HG03066 (cell line): ENCODE results near the gene XIRP2.

ENCODE experiments used
- ATAC-seq: cut with Tn5 transposase; IDR thresholded peaks from one replicate; pipeline ENCODE4 v1.9.1; 2021; ENCODE audit warnings: low read depth; ENCODE audit not compliant: unreplicated experiment

Gene XIRP2

DNA sequence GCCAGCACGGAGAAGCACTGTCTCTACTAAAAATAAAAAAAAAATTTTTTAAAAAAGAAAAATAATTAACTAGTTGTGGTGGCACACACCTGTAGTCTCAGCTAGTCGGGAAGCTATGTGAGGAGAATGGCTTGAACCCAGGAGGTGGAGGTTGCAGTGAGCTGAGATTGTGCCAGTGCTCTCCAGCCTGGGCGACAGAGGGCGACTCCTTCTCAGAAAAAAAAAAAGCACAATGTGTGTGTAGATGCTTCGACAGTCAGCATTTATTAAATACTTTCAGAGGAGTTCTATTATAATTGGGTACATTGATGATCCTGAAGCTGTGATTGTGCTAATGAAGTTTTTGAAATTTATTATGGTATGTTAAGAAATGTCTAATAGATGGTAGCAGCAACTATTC is 46.5 kb downstream of the XIRP2 start:
- ATAC-seq, result no peak

- ATAC-seq, result no peak
These were observed 54.1 kb downstream of the XIRP2 start for GRCh38 chr2:166942377-166942776.

GRCh38 chr2:166944909-166945308 is 56.6 kb downstream of the XIRP2 start:
- ATAC-seq, result no peak

DNA sequence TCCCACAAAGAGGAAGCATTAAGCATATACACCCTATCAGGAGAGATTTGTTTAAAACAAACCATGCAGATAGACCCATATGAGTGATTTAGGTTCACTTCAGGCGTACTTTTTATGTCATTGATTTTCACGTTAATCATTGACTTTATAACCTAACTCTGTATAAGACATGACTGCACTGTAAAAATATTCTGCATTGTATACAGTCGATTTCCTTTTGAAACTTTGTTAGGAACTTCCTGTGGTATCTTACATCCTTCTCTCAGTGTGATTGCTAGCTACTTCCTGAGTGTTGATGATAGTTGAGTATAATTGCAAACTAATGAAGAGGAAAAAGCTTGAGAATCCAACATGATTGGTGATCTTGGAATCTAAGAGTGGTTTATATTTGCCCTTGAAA is 69.4 kb downstream of the XIRP2 start:
- no peak for ATAC-seq

DNA sequence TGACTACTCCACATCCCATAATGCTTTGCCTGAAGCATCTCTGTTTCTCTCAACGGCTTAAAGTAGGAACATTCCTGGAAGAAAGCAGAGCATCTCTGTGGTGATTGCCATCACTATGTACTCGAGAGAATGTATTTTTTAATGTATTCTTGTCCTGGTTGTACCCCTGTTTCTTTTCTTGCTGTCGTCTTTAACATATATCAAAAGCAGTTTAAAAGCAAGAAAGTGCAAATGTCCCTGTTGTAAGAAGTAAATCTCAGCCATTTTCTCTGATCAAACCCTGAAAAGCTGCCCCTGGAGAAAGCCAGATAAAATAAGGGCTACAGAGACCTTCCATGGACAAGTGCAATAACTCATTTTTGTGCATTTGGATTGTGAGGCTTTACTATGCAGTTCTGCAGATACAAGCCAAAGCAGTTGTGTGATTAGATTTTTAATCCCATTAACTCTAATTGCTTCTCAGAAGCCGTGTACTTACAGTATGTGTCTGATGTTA is 70.8 kb downstream of the XIRP2 start:
- ATAC-seq, result no peak

DNA sequence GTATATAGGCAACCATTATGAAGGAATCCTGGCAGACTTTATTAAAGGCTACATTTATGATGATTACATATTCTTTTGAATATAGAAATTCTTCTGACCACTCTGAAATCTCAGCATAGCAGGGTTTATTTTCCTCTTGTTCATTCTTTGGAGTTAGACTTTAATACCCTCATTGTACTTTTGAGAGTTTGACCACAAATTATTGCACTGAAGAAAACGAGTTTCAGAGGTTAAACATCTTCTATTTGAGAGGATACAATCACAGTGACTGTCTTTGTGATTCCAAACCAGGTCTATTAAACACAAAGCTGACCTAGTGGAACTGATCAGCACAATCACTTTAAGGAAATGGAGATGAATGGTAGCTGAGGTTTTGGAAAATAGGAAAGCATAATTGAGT is 71.3 kb downstream of the XIRP2 start:
- no peak for ATAC-seq

DNA sequence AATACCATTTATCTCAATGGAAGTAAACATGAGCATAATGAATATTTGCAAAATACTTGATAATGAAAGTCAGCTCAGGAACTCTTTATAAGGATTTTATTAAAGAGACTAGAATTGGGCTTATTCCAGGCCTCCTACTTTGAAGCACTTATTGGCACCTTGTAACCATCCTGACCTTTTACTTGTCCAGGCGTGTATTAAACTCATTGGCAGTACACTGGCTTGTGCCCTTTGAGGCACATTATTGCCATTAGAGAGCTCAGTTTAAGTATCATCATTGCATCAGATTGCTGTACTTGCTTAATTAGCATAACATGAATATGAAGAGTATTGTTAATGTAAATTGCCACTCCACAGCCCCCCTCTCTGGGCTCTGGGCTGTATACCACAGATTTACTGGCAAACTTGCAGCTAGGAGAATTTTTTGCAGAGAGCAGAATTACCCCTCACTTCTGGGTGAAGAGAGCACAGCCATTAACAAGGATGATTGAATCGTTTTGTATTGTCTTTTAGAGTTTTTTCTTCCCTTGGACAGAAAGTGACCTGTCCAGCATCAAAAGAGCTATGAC is 72.5 kb downstream of the XIRP2 start:
- no peak for ATAC-seq

GRCh38 chr2:166961933-166962332 is 73.7 kb downstream of the XIRP2 start:
- no peak for ATAC-seq

GRCh38 chr2:166969486-166969885 is 81.2 kb downstream of the XIRP2 start:
- no peak for ATAC-seq

- no peak for ATAC-seq
These were observed 83.7 kb downstream of the XIRP2 start for GRCh38 chr2:166972002-166972401.

DNA sequence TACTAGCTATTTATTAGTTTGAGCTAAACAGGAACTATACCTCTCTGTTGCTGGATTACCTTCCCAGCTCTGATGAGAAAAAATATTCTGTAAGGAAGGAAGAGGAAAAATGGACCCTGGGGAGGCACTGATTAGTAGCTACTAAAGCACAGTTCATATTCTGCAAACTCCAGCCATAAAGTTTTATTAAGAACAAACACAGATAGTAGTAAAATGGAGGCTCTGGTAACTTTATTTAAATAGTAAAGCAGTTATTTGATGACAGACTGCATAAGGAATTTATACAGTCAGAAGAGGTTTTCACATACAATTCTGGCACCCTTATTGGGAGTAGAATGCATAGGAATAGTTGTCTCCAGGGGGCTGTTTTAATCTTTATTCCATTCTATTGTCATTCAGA is 84.1 kb downstream of the XIRP2 start:
- ATAC-seq, result no peak

- no peak for ATAC-seq
These were observed 95.9 kb downstream of the XIRP2 start for GRCh38 chr2:166984188-166984587.

GRCh38 chr2:166984797-166985196 is 96.5 kb downstream of the XIRP2 start:
- ATAC-seq, result no peak

GRCh38 chr2:166994588-166995336 is 106.5 kb downstream of the XIRP2 start:
- no peak for ATAC-seq

GRCh38 chr2:166996465-166996864 is 108.2 kb downstream of the XIRP2 start:
- no peak for ATAC-seq

- ATAC-seq, result no peak
These were observed 112.9 kb downstream of the XIRP2 start for GRCh38 chr2:167001165-167001564.

DNA sequence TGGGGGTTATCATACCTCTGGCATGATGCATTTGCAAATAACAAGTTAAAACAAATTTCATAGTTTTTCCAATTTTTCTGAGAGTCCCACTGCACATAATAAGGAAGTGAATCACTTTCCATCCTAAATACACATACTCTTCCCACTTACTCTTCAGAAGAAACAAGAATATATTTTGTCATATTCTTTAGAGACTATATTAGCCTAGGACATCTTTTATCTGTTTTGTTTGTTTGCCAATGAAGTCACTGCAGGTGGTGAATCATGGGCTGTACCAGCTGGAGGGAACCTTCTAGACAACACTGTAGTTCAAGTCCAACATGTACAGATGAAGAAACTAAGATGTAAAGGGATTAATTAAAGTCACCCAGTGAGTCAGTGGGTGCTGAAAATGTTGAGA is 116.8 kb downstream of the XIRP2 start:
- no peak for ATAC-seq

- ATAC-seq, result no peak
These were observed 124.9 kb downstream of the XIRP2 start for GRCh38 chr2:167013227-167013626.

GRCh38 chr2:167015806-167016205 is 127.5 kb downstream of the XIRP2 start:
- ATAC-seq, result no peak

- ATAC-seq, result no peak
These were observed 128.7 kb downstream of the XIRP2 start for GRCh38 chr2:167017021-167017420.

DNA sequence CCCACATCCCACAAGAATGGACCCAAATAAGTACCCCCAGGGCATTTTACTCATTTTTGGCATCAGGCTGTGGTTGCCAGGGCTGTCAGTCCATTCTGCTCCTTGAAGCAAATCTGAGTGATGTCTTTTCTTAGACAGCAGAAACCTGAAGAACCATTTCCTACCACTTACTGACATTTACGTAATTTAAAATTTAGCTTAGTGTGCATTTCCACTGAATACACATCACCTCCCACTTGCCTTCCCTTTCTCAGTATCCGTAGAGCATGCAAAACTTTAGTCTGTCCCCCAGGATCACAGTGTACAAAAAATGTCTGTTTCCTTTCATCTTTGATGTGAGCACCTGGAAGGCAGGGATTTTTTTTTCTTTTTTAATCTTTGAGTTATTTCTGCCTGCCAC is 130.3 kb downstream of the XIRP2 start:
- no peak for ATAC-seq

DNA sequence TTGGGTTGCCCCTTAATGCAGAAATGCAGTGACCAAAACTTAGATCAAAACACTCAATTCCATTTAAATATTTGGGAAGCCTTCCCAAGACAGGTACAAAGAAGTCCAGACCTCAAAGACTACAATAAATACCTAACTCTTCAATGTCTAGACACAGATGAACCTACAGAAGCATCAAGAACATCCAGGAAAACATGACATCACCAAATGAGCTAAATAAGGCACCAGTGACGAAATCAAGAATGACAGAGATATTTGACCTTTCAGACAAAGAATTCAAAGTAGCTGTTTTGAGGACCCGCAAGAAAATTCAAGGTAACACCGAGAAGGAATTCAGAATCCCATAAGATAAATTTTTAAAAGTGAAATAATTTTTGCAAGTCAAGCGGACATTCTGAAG is 140.2 kb downstream of the XIRP2 start:
- no peak for ATAC-seq
